NCI-H510A treated with DMSO at 0.1 percent for 48 hours (cell line): ENCODE measurements around the gene RAD51B.
"Not testable (repeated sequence)": the region's sequence is repeated elsewhere in the genome, so short reads cannot be mapped to it uniquely, and the experiment has no call there.

Experiments
- DNase-seq: peaks from one replicate; lab custom pipeline; 2025; lab: John Stamatoyannopoulos, UW

Gene RAD51B

GRCh38 chr14:68250927-68251768 is 431.6 kb downstream of the RAD51B start:
- DNase-seq, result no peak

- DNase-seq, result no peak
Measured at GRCh38 chr14:68251769-68252100, 432.2 kb downstream of the RAD51B start.

- DNase-seq, result no peak
Measured at GRCh38 chr14:68253160-68253780, 433.7 kb downstream of the RAD51B start.

- DNase-seq, result no peak
Measured at GRCh38 chr14:68253878-68254528, 434.4 kb downstream of the RAD51B start.

- DNase-seq, result no peak
Measured at GRCh38 chr14:68254669-68255527, 435.3 kb downstream of the RAD51B start.

- no peak for DNase-seq
Measured at GRCh38 chr14:68255693-68256178, 436.2 kb downstream of the RAD51B start.

GRCh38 chr14:68257969-68258368 is 438.4 kb downstream of the RAD51B start:
- DNase-seq, result no peak

- DNase-seq, result not testable (repeated sequence)
Measured at GRCh38 chr14:68258995-68259394, 439.4 kb downstream of the RAD51B start.

- no peak for DNase-seq
Measured at GRCh38 chr14:68260121-68260520, 440.5 kb downstream of the RAD51B start.

- DNase-seq, result no peak
Measured at GRCh38 chr14:68261092-68261842, 441.7 kb downstream of the RAD51B start.

GRCh38 chr14:68262567-68262966 is 443.0 kb downstream of the RAD51B start:
- DNase-seq, result no peak

GRCh38 chr14:68263563-68264259 is 444.1 kb downstream of the RAD51B start:
- DNase-seq, result no peak

GRCh38 chr14:68264260-68264569 is 444.6 kb downstream of the RAD51B start:
- no peak for DNase-seq

GRCh38 chr14:68266998-68267397 is 447.4 kb downstream of the RAD51B start:
- DNase-seq, result no peak

- DNase-seq, result no peak
Measured at GRCh38 chr14:68268197-68268596, 448.6 kb downstream of the RAD51B start.

- DNase-seq, result no peak
Measured at GRCh38 chr14:68268719-68269118, 449.1 kb downstream of the RAD51B start.

- DNase-seq, result no peak
Measured at GRCh38 chr14:68269136-68269927, 449.8 kb downstream of the RAD51B start.

GRCh38 chr14:68270342-68270741 is 450.8 kb downstream of the RAD51B start:
- no peak for DNase-seq

- DNase-seq, result no peak
Measured at GRCh38 chr14:68271913-68272391, 452.4 kb downstream of the RAD51B start.

- no peak for DNase-seq
Measured at GRCh38 chr14:68273413-68273812, 453.8 kb downstream of the RAD51B start.
